HepG2 (cell line): ENCODE measurements around the gene TMEM95. TPM values are rescaled to one million over a fixed set of nuclear protein-coding genes. Genes with fewer than 3 reads are reported as not detected.

ENCODE experiments used
- CHD4 ChIP-seq: fragments of 200-600 bp; sonication (generic); IDR thresholded peaks from 2 replicates; pipeline ENCODE4 v1.7.0; 2017; ENCODE audit warnings: mild to moderate bottlenecking, low read length, borderline replicate concordance
- HOXA7 ChIP-seq: sonication (generic); formaldehyde crosslinking; IDR thresholded peaks from 2 replicates; pipeline ENCODE4 v1.8.1; 2022; ENCODE audit warnings: mild to moderate bottlenecking, missing genetic modification reagents, moderate library complexity
- NFE2L1 ChIP-seq: sonication (generic); formaldehyde crosslinking; IDR thresholded peaks from 2 replicates; pipeline ENCODE4 v1.4.0; 2020; ENCODE audit warnings: missing genetic modification reagents, mild to moderate bottlenecking, borderline replicate concordance
- PHF21A ChIP-seq: sonication (generic); formaldehyde crosslinking; IDR thresholded peaks from 2 replicates; pipeline ENCODE4 v1.5.0; 2020; ENCODE audit warnings: mild to moderate bottlenecking, missing genetic modification reagents
- REPIN1 ChIP-seq: sonication (generic); formaldehyde crosslinking; IDR thresholded peaks from 2 replicates; pipeline ENCODE4 v1.8.0; 2022; ENCODE audit warnings: missing genetic modification reagents, low read depth, mild to moderate bottlenecking, borderline replicate concordance
- RXRB ChIP-seq: IDR thresholded peaks from 2 replicates; pipeline ENCODE4 v1.6.1; 2016; ENCODE audit warnings: borderline replicate concordance, missing genetic modification reagents, missing compliant biosample characterization
- TCF12 ChIP-seq, 2 experiments: fragments of 450-650 bp in 1 of 2; sonication (generic) in 1 of 2; formaldehyde crosslinking in 1 of 2; IDR thresholded peaks; 2 replicates each; pipeline versions ENCODE4 v1.6.1 to v1.8.0; 2017 to 2022; ENCODE audit warnings: antibody characterized with exemption in 1 of 2, mild to moderate bottlenecking in 1 of 2, missing genetic modification reagents in 1 of 2, moderate library complexity in 1 of 2
- TOE1 ChIP-seq: sonication (generic); formaldehyde crosslinking; IDR thresholded peaks from 2 replicates; pipeline ENCODE4 v1.4.0; 2020; ENCODE audit warnings: mild to moderate bottlenecking, missing genetic modification reagents
- ZFP36L1 ChIP-seq: sonication (generic); formaldehyde crosslinking; IDR thresholded peaks from 2 replicates; pipeline ENCODE4 v1.8.0; 2022; ENCODE audit warnings: mild to moderate bottlenecking, missing genetic modification reagents, moderate library complexity
- ZNF101 ChIP-seq: sonication (generic); formaldehyde crosslinking; IDR thresholded peaks from 2 replicates; pipeline ENCODE4 v1.4.0; 2020; ENCODE audit warnings: mild to moderate bottlenecking, low read depth, missing genetic modification reagents, borderline replicate concordance
- ZNF143 ChIP-seq: sonication (generic); formaldehyde crosslinking; IDR thresholded peaks from 2 replicates; pipeline ENCODE4 v1.4.0; 2020; ENCODE audit warnings: missing genetic modification reagents
- ZNF260 ChIP-seq: sonication (generic); formaldehyde crosslinking; IDR thresholded peaks from 2 replicates; pipeline ENCODE4 v1.4.0; 2020; ENCODE audit warnings: missing genetic modification reagents, low read depth, mild to moderate bottlenecking, borderline replicate concordance
- ZNF292 ChIP-seq: sonication (generic); formaldehyde crosslinking; IDR thresholded peaks from 2 replicates; pipeline ENCODE4 v1.8.1; 2022; ENCODE audit warnings: mild to moderate bottlenecking, low read depth, missing genetic modification reagents, borderline replicate concordance
- ZNF549 ChIP-seq: sonication (generic); formaldehyde crosslinking; IDR thresholded peaks from 2 replicates; pipeline ENCODE4 v1.5.0; 2020; ENCODE audit warnings: missing genetic modification reagents
- ZNF570 ChIP-seq: sonication (generic); formaldehyde crosslinking; IDR thresholded peaks from 2 replicates; pipeline ENCODE4 v1.4.0; 2020; ENCODE audit warnings: mild to moderate bottlenecking, missing genetic modification reagents, borderline replicate concordance
- ZSCAN29 ChIP-seq: sonication (generic); formaldehyde crosslinking; conservative IDR thresholded peaks from 2 replicates; pipeline ENCODE4 v1.4.0; 2020; ENCODE audit warnings: mild to moderate bottlenecking, missing genetic modification reagents
- polyA plus RNA-seq, 8 experiments: library from polyadenylated mRNA; depleted of rRNA in 3 of 8; stranded (reverse) in 7 of 8; unstranded in 1 of 8; fragments of >200 nt; fragmentation: Illumina TruSeq in 4 of 8; extraction: Trizol in 4 of 8; gene quantifications; 2 replicates each; pipeline versions ENCODE4 v1.2.1 to v1.2.3, GENCODE V29; 2011 to 2016; ENCODE audit warnings: low read depth in 4 of 8, missing spikeins in 1 of 8, mixed read lengths in 1 of 8; ENCODE audit not compliant: insufficient read depth in 1 of 8
- total RNA-seq, 5 experiments: library from RNA; depleted of rRNA; stranded (reverse); fragments of >200 nt; fragmentation: Illumina TruSeq; extraction: Trizol; gene quantifications; 2 replicates each; pipeline ENCODE4 v1.2.3, GENCODE V29; 2016; ENCODE audit warnings: low read depth in 1 of 5
- TF ChIP-seq, protein P1 (sequence below): sonication (generic); formaldehyde crosslinking; IDR thresholded peaks from 2 replicates; pipeline ENCODE4 v1.5.0; 2020; ENCODE audit warnings: mild to moderate bottlenecking, missing genetic modification reagents
- TF ChIP-seq, protein P2 (sequence below): sonication (generic); formaldehyde crosslinking; IDR thresholded peaks from 2 replicates; pipeline ENCODE4 v1.4.0; 2020; ENCODE audit warnings: mild to moderate bottlenecking, missing genetic modification reagents
- TF ChIP-seq, protein P3 (sequence below): sonication (generic); formaldehyde crosslinking; IDR thresholded peaks from 2 replicates; pipeline ENCODE4 v1.4.0; 2020; ENCODE audit warnings: missing genetic modification reagents, mild to moderate bottlenecking, borderline replicate concordance
- TF ChIP-seq, protein P4 (sequence below): sonication (generic); formaldehyde crosslinking; IDR thresholded peaks from 2 replicates; pipeline ENCODE4 v1.5.1; 2020; ENCODE audit warnings: missing genetic modification reagents, mild to moderate bottlenecking, borderline replicate concordance
- TF ChIP-seq, protein P5 (sequence below): sonication (generic); formaldehyde crosslinking; conservative IDR thresholded peaks from 2 replicates; pipeline ENCODE4 v1.8.0; 2022; ENCODE audit warnings: missing genetic modification reagents

The TMEM95 gene
- total and polyA plus RNA-seq, 2 of the 13 experiments (the other 11 are each of a cell fraction or from before 2014, with no cell fraction given), result not detected

DNA sequence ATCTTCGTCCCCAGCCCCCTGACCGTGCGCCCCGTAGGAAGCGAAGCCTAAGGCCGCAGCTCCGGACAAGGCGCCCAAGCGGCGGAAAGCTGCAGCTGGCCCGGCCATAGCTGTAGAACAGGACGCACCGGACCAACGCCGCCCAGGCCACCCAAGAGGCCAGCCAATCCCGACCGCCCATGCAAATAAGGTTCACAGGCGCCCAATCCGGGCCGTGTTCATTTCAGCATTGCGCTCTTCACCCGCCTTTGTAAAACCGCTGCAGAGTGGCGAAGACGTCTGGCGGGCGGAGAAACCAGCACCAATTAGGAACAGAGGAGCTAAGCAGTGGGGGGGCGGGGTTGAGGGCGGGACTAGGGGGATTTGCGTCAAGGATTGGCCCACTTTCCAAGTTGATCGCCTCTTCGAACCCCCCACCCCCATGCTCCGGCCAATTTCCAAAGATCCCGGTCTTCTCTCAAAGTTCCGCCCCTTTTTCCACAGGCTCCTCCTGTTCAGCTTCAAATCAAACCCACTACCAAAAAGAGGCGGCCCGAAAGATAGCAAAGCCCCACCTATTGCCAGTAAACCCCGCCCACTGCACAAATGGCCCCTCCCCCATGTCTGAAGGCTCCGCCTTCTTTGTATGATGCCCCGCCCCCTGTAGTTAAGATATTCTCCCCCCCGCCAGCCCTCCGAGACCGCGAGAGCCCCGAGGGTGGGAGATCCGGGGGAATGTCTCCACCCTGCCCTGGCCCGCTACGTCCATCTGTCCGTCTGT lies 49.2 kb downstream of the TMEM95 start, which contains the start of gene TMEM256 (continued):
- TF ChIP-seq, protein P1, sequence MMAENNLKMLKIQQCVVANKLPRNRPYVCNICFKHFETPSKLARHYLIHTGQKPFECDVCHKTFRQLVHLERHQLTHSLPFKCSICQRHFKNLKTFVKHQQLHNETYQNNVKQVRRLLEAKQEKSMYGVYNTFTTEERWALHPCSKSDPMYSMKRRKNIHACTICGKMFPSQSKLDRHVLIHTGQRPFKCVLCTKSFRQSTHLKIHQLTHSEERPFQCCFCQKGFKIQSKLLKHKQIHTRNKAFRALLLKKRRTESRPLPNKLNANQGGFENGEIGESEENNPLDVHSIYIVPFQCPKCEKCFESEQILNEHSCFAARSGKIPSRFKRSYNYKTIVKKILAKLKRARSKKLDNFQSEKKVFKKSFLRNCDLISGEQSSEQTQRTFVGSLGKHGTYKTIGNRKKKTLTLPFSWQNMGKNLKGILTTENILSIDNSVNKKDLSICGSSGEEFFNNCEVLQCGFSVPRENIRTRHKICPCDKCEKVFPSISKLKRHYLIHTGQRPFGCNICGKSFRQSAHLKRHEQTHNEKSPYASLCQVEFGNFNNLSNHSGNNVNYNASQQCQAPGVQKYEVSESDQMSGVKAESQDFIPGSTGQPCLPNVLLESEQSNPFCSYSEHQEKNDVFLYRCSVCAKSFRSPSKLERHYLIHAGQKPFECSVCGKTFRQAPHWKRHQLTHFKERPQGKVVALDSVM (CRISPR knock-in tag), result no peak
- no peak for TF ChIP-seq CHD4
- no peak for TF ChIP-seq RXRB (CRISPR knock-in tag)
- no peak for TF ChIP-seq ZNF549
- no peak for TF ChIP-seq NFE2L1 (CRISPR knock-in tag)
- TF ChIP-seq, protein P2, sequence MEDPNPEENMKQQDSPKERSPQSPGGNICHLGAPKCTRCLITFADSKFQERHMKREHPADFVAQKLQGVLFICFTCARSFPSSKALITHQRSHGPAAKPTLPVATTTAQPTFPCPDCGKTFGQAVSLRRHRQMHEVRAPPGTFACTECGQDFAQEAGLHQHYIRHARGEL (CRISPR knock-in tag), result no peak
- TF ChIP-seq, protein P3, sequence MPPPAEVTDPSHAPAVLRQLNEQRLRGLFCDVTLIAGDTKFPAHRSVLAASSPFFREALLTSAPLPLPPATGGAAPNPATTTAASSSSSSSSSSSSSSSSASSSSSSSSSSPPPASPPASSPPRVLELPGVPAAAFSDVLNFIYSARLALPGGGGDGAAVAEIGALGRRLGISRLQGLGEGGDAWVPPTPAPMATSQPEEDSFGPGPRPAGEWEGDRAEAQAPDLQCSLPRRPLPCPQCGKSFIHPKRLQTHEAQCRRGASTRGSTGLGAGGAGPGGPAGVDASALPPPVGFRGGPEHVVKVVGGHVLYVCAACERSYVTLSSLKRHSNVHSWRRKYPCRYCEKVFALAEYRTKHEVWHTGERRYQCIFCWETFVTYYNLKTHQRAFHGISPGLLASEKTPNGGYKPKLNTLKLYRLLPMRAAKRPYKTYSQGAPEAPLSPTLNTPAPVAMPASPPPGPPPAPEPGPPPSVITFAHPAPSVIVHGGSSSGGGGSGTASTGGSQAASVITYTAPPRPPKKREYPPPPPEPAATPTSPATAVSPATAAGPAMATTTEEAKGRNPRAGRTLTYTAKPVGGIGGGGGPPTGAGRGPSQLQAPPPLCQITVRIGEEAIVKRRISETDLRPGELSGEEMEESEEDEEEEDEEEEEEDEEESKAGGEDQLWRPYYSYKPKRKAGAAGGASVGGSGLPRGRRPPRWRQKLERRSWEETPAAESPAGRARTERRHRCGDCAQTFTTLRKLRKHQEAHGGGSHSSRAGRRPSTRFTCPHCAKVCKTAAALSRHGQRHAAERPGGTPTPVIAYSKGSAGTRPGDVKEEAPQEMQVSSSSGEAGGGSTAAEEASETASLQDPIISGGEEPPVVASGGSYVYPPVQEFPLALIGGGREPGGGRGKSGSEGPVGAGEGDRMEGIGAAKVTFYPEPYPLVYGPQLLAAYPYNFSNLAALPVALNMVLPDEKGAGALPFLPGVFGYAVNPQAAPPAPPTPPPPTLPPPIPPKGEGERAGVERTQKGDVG (CRISPR knock-in tag), result no peak
- TF ChIP-seq, protein P4, sequence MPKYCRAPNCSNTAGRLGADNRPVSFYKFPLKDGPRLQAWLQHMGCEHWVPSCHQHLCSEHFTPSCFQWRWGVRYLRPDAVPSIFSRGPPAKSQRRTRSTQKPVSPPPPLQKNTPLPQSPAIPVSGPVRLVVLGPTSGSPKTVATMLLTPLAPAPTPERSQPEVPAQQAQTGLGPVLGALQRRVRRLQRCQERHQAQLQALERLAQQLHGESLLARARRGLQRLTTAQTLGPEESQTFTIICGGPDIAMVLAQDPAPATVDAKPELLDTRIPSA, result no peak
- no peak for TF ChIP-seq ZFP36L1 (CRISPR knock-in tag)
- no peak for TF ChIP-seq ZNF143
- TF ChIP-seq, protein P5, sequence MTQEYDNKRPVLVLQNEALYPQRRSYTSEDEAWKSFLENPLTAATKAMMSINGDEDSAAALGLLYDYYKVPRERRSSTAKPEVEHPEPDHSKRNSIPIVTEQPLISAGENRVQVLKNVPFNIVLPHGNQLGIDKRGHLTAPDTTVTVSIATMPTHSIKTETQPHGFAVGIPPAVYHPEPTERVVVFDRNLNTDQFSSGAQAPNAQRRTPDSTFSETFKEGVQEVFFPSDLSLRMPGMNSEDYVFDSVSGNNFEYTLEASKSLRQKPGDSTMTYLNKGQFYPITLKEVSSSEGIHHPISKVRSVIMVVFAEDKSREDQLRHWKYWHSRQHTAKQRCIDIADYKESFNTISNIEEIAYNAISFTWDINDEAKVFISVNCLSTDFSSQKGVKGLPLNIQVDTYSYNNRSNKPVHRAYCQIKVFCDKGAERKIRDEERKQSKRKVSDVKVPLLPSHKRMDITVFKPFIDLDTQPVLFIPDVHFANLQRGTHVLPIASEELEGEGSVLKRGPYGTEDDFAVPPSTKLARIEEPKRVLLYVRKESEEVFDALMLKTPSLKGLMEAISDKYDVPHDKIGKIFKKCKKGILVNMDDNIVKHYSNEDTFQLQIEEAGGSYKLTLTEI (CRISPR knock-in tag), result no peak
- TF ChIP-seq TCF12 (IDR thresholded peaks at IDR 0.05), result no peak
- no peak; the same call in 1 of the 2 replicates for TF ChIP-seq TCF12 (CRISPR knock-in tag; IDR thresholded peaks at IDR 0.05)
- no peak for TF ChIP-seq ZNF260
- TF ChIP-seq TOE1 (CRISPR knock-in tag), result no peak
- no peak for TF ChIP-seq PHF21A (CRISPR knock-in tag)
- no peak for TF ChIP-seq HOXA7 (CRISPR knock-in tag)
- TF ChIP-seq ZNF570 (CRISPR knock-in tag), result no peak
- TF ChIP-seq REPIN1 (CRISPR knock-in tag), result peak; percentile 46; the same call in 1 of the 2 replicates
- no peak for TF ChIP-seq ZNF101 (CRISPR knock-in tag)
- no peak for TF ChIP-seq ZSCAN29
- no peak for TF ChIP-seq ZNF292 (CRISPR knock-in tag)
